ENCODE measurements around the gene COL2A1. TPM values are rescaled to one million over a fixed set of nuclear protein-coding genes. Genes with fewer than 3 reads are reported as not detected.

The COL2A1 gene
- total RNA-seq, 1 experiment from 2014 or later, result not detected

DNA sequence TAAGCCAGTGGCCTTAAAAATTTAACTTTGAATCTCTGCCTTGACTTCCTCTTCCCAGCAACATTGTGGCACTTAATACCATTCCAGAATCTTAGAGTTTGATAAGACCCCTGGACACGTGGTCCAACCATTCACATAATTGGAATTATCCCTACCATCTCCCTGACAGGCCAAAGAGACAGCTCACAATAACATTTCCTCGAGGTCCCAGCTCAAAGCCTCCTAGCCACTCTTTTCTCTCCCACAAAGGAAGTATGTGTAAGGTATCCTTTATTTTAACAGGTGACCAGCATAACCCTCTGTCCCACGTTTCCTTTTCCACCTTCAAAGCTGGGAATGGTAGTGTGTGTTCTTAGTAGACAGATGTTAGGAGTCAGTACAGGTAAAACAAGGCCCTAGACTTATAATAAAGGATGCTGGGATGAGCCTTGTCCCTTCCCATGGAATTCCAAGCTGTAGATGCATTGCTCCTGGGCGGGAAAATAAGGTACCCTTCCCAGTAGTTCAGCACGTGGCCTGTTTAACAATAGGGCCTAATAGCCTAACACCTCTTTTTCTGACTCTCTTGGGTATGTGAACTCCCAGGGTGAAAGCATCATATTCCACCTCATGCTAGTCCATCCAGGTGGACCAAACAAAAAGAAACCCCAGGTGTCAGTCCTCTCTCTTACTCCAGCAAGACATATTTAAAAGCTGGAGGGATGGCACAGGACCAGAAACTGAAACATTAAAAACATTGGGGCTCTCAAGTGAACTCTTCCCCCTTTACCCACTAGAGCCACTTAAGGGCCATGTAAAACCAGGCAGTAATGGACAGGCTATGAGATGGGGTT is 37.5 kb upstream of the COL2A1 start:
- DNase-seq, result no peak
- Histone ChIP-seq H3K27me3 (ENCODE audit: insufficient read depth, low read depth) (no peaks in the 10 kb centered on the region), H3K9me2 (ENCODE audit: insufficient read depth) (no peaks in the 10 kb centered on the region), H3K9me3 (ENCODE audit: insufficient read depth, low read depth) (no peaks in the 10 kb centered on the region), H3K27ac (no peak overlapping the region), H3F3A (ENCODE audit: insufficient read depth, low read depth) (peaks cover 14% of the 10 kb centered on the region; the same call in 1 of the 2 replicates), H3K4me3 (no peak overlapping the region), H3K4me2 (no peak overlapping the region), H3K4me1 (replicated peaks; ENCODE audit: insufficient read depth) (peaks cover 16% of the 10 kb centered on the region), H4K20me1 (ENCODE audit: insufficient read depth) (no peaks in the 10 kb centered on the region), H2AFZ (no peak overlapping the region), H3K79me2 (ENCODE audit: low read depth) (no peaks in the 10 kb centered on the region), H3K36me3 (ENCODE audit: low read depth) (peaks cover 6% of the 10 kb centered on the region; the same call in 1 of the 2 replicates)
- CTCF ChIA-PET, result no interaction called here
- no TSS peak for BruUV-seq (replicated peaks)
- intact Hi-C loops (cut with micrococcal nuclease; ENCODE audit: unreplicated experiment), result no loop called here
- TF ChIP-seq CTCF (conservative IDR thresholded peaks at IDR 0.05) (no peak), EZH2 (IDR thresholded peaks at IDR 0.05; ENCODE audit: low read depth) (no peak)
- POLR2A ChIA-PET (ENCODE audit: unreplicated experiment), result no interaction called here

- BruUV-seq (replicated peaks), result no TSS peak
- ChIA-PET CTCF (no interaction called here), POLR2A (ENCODE audit: unreplicated experiment) (no interaction called here)
- no peak overlapping the region for H3K4me2 ChIP-seq
- H3K79me2 ChIP-seq (ENCODE audit: low read depth), result no peaks in the 10 kb centered on the region
- H3K9me3 ChIP-seq (ENCODE audit: insufficient read depth, low read depth), result no peaks in the 10 kb centered on the region
- no peak for DNase-seq
- H2AFZ ChIP-seq, result no peak overlapping the region
- H3K27me3 ChIP-seq (ENCODE audit: insufficient read depth, low read depth), result no peaks in the 10 kb centered on the region
- no peak overlapping the region for H3K4me3 ChIP-seq
- H3K9me2 ChIP-seq (ENCODE audit: insufficient read depth), result no peaks in the 10 kb centered on the region
- H3K36me3 ChIP-seq (ENCODE audit: low read depth), result peaks cover 1% of the 10 kb centered on the region; the same call in 1 of the 2 replicates
- no peaks in the 10 kb centered on the region for H3F3A ChIP-seq (ENCODE audit: insufficient read depth, low read depth)
- TF ChIP-seq EZH2 (IDR thresholded peaks at IDR 0.05; ENCODE audit: low read depth), result no peak
- no peak for TF ChIP-seq CTCF (conservative IDR thresholded peaks at IDR 0.05)
- H3K4me1 ChIP-seq (replicated peaks; ENCODE audit: insufficient read depth), result peaks cover 1% of the 10 kb centered on the region; the same call in 1 of the 2 replicates
- intact Hi-C loops (cut with micrococcal nuclease; ENCODE audit: unreplicated experiment), result no loop called here
- H4K20me1 ChIP-seq (ENCODE audit: insufficient read depth), result no peaks in the 10 kb centered on the region
- H3K27ac ChIP-seq, result no peak overlapping the region
Observed at GRCh38 chr12:48040354-48040753, 36.1 kb upstream of the COL2A1 start.

- no peaks in the 10 kb centered on the region for H3K9me3 ChIP-seq (ENCODE audit: insufficient read depth, low read depth)
- no peak for DNase-seq
- CTCF ChIA-PET, result no interaction called here
- H3F3A ChIP-seq (ENCODE audit: insufficient read depth, low read depth), result no peaks in the 10 kb centered on the region
- H3K79me2 ChIP-seq (ENCODE audit: low read depth), result no peaks in the 10 kb centered on the region
- no peak overlapping the region for H3K27ac ChIP-seq
- TF ChIP-seq CTCF (conservative IDR thresholded peaks at IDR 0.05) (no peak), EZH2 (IDR thresholded peaks at IDR 0.05; ENCODE audit: low read depth) (no peak)
- no peaks in the 10 kb centered on the region for H4K20me1 ChIP-seq (ENCODE audit: insufficient read depth)
- BruUV-seq (replicated peaks), result no TSS peak
- no peaks in the 10 kb centered on the region for H3K9me2 ChIP-seq (ENCODE audit: insufficient read depth)
- H2AFZ ChIP-seq, result no peak overlapping the region
- H3K4me1 ChIP-seq (replicated peaks; ENCODE audit: insufficient read depth), result no peaks in the 10 kb centered on the region
- H3K4me3 ChIP-seq, result no peak overlapping the region
- no peaks in the 10 kb centered on the region for H3K36me3 ChIP-seq (ENCODE audit: low read depth)
- POLR2A ChIA-PET (ENCODE audit: unreplicated experiment), result no interaction called here
- H3K4me2 ChIP-seq, result no peak overlapping the region
- intact Hi-C loops (cut with micrococcal nuclease; ENCODE audit: unreplicated experiment), result no loop called here
- no peaks in the 10 kb centered on the region for H3K27me3 ChIP-seq (ENCODE audit: insufficient read depth, low read depth)
Observed at GRCh38 chr12:48039151-48039550, 34.9 kb upstream of the COL2A1 start.

Data from PC-9 (cell line).